ENCODE data around the gene STK24.

GRCh38 chr13:98458431-98458830 lies 118.5 kb downstream of the STK24 start:
- TF ChIP-seq CTCF (IDR thresholded peaks at IDR 0.05; ENCODE audit: low read depth, low read length) (no peak), EZH2phosphoT487 (IDR thresholded peaks at IDR 0.05; ENCODE audit: low read depth) (no peak)

Data from OCI-LY3 (cell line).